MCF 10A (cell line): ENCODE measurements around the gene RTN4IP1. TPM values are rescaled to one million over a fixed set of nuclear protein-coding genes. Genes with fewer than 3 reads are reported as not detected.
"Not testable (repeated sequence)": the region's sequence is repeated elsewhere in the genome, so short reads cannot be mapped to it uniquely, and the experiment has no call there.

Experiments used
- BruUV-seq: library from RNA; stranded (reverse); fragments of 400-500 nt; replicated peaks from 2 replicates; lab custom pipeline; 2021; lab: Mats Ljungman, UMichigan
- CTCF ChIA-PET: fragments of 300-600 bp; sonication (Branson Sonifier 250); formaldehyde crosslinking; extraction: SDS; loops from one replicate; lab custom pipeline; 2021; ENCODE audit warnings: antibody characterized with exemption, inconsistent platforms; lab: Yijun Ruan, JAX
- POLR2A ChIA-PET: fragments of 300-600, 350-650 bp; sonication (Branson Sonifier 250); formaldehyde crosslinking; extraction: SDS; loops from one replicate; lab custom pipeline; 2020; ENCODE audit warnings: antibody characterized with exemption, inconsistent platforms; lab: Yijun Ruan, JAX
- DNase-seq: peaks from one replicate; pipeline ENCODE4 v3.0.0-alpha.2; 2018; ENCODE audit not compliant: unreplicated experiment
- H3K27ac Mint-ChIP-seq: one replicate; pipeline ENCODE4 v1.8.0; 2022; ENCODE audit warnings: mild to moderate bottlenecking, low read depth, mixed read lengths; ENCODE audit not compliant: unreplicated experiment
- H3K27me3 Mint-ChIP-seq: one replicate; pipeline ENCODE4 v1.8.0; 2022; ENCODE audit warnings: mixed read lengths; ENCODE audit not compliant: insufficient read depth, unreplicated experiment
- H3K36me3 Mint-ChIP-seq: one replicate; pipeline ENCODE4 v1.8.0; 2022; ENCODE audit warnings: mild to moderate bottlenecking, moderate library complexity, mixed read lengths; ENCODE audit not compliant: insufficient read depth, unreplicated experiment
- H3K4me1 Mint-ChIP-seq: one replicate; pipeline ENCODE4 v1.8.0; 2022; ENCODE audit warnings: mixed read lengths; ENCODE audit not compliant: insufficient read depth, unreplicated experiment
- H3K4me3 Mint-ChIP-seq: one replicate; pipeline ENCODE4 v1.8.0; 2022; ENCODE audit warnings: mild to moderate bottlenecking, moderate library complexity, mixed read lengths; ENCODE audit not compliant: unreplicated experiment
- H3K9me3 Mint-ChIP-seq: one replicate; pipeline ENCODE4 v1.8.0; 2022; ENCODE audit warnings: mixed read lengths; ENCODE audit not compliant: unreplicated experiment
- intact Hi-C: fragments of 100-400 bp; cut with micrococcal nuclease; formaldehyde crosslinking; loops from 2 replicates; pipeline ENCODE4 v1.14.1; 2022
- total RNA-seq: library from RNA; stranded (reverse); gene quantifications from 2 replicates; pipeline ENCODE4 v1.2.3, GENCODE V29; 2022
- TF ChIP-seq, protein P1 (sequence below): fragments of 200-600 bp; IDR thresholded peaks from one replicate; pipeline ENCODE4 v1.8.0; 2022; ENCODE audit warnings: antibody characterized with exemption, mild to moderate bottlenecking; ENCODE audit not compliant: unreplicated experiment

Gene RTN4IP1
- total RNA-seq, 1 experiment from 2014 or later = 6.5 TPM

DNA sequence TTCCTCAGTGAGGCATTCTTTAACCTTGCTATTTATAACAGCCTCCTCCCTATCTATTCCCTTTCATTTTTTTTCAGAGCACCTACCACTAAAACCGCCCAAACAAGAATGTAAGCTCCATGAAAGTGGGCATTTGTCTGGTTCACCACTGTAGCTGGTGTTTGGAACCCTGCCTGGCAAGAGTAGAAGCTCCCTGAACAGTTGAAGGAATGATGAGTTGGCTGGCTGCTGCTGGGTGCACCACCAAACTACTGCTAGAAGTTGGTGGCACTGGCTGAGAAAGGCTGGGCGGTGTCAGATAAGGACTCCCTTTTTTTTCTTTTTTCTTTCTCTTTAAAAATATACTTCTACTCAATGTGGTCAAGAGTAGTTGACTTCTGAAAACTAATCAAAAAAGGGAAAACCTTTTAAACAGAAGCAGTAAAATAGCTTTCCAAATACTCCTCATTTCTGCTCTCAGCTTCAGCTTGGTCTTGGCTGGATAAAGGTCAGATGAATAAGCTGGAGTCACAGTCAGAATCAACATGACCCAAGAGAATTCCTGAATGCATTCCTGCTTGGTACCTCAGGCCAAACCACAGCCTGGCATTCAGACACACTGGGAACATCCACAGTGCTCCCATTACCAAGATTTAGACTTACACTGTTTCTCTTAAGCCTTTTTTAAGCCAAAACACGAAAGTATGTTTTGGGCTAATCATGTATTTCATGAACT, 38.0 kb downstream of the RTN4IP1 start:
- Mint-ChIP-seq H3K36me3 (no peaks in the 10 kb centered on the region), H3K9me3 (no peaks in the 10 kb centered on the region), H3K27ac (peak overlapping the region; percentile 33), H3K4me3 (no peak overlapping the region), H3K27me3 (no peaks in the 10 kb centered on the region), H3K4me1 (peaks cover 6% of the 10 kb centered on the region)
- no TSS peak for BruUV-seq
- ChIA-PET CTCF (interaction anchor here (0.6 to 1.5 kb wide), 7 partner anchors 11 to 406 kb away, joined by 3 to 6 read pairs (median 4); no protein-coding TSS in a partner anchor), POLR2A (no interaction called here)
- peak; percentile 38 for DNase-seq
- intact Hi-C loops = no loop called here
- TF ChIP-seq, protein P1, sequence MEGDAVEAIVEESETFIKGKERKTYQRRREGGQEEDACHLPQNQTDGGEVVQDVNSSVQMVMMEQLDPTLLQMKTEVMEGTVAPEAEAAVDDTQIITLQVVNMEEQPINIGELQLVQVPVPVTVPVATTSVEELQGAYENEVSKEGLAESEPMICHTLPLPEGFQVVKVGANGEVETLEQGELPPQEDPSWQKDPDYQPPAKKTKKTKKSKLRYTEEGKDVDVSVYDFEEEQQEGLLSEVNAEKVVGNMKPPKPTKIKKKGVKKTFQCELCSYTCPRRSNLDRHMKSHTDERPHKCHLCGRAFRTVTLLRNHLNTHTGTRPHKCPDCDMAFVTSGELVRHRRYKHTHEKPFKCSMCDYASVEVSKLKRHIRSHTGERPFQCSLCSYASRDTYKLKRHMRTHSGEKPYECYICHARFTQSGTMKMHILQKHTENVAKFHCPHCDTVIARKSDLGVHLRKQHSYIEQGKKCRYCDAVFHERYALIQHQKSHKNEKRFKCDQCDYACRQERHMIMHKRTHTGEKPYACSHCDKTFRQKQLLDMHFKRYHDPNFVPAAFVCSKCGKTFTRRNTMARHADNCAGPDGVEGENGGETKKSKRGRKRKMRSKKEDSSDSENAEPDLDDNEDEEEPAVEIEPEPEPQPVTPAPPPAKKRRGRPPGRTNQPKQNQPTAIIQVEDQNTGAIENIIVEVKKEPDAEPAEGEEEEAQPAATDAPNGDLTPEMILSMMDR = no peak

DNA sequence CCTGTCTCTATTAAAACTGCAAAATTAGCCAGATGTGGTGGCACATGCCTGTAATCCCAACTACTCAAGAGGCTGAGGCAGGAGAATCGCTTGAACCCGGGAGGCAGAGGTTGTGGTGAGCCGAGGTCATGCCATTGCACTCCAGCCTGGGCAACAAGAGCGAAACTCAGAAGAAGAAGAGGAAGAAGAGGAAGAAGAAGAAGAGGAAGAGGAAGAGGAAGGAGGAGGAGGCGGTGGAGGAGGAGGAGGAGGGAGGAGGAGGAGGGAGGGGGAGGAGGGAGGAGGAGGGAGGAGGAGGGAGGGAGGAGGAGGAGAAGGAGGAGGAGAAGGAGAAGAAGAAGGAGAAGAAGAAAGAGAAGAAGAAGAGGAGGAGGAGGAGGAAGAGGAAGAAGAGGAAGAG, 40.4 kb downstream of the RTN4IP1 start:
- DNase-seq, H3K27me3 Mint-ChIP-seq, POLR2A ChIA-PET, intact Hi-C loops, H3K36me3 Mint-ChIP-seq, H3K4me1 Mint-ChIP-seq, H3K27ac Mint-ChIP-seq, BruUV-seq, H3K9me3 Mint-ChIP-seq, H3K4me3 Mint-ChIP-seq: not testable (repeated sequence)
- CTCF ChIA-PET = interaction anchor here (0.5 kb wide), 1 partner anchor 133 kb away, joined by 3 read pairs; no protein-coding TSS in a partner anchor

DNA sequence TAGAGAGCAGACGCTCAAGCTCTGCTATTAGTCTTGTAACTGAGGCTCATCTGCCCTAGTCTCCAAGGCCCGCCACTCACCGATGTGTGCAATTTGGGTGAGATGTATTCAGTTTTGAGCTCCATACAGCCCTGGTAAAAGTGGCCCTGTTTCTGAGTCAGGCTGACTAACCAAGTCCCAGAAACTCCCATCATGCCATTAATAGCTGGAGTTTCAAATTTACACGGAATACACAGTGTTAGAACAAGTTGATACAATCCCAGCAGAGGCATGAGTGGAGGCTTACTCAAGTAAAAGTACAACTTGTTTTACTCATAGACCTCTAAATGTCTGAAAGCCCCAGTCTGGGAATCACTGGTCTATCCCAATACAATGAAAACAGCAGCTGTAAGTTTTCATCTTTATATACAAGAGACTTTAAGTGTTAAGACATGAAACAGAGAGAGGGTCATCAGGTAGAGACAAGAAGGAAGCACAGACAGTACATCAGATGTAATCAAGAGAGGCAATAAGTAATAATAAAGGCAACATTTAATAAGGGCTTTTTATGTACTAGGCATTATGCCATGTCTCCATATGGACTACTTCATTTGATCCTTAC, 42.4 kb downstream of the RTN4IP1 start:
- no peak for DNase-seq
- no TSS peak for BruUV-seq
- TF ChIP-seq, protein P1 = no peak

DNA sequence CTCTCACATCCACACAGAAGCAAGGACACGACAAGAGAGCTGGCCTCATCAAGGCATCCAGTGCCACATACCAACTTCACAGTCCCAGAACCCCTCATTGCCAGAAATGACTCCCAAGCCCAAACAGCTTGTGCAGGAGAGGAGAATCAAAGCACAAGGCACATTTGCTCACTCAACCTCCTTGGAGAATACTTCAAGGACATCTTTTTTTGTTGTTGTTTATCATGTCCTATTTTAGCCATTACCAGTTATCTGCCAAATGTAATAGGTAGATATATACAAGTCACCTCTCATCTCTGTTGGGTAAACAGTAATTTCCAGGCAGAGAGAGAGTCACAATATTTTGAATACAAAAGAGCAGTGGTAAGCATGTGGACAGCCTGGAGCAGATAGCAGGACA, 47.8 kb downstream of the RTN4IP1 start:
- DNase-seq = no peak
- Mint-ChIP-seq H3K4me1 (no peaks in the 10 kb centered on the region), H3K36me3 (peaks cover 23% of the 10 kb centered on the region), H3K4me3 (no peak overlapping the region), H3K27me3 (no peaks in the 10 kb centered on the region), H3K27ac (peak overlapping the region; percentile 5), H3K9me3 (no peaks in the 10 kb centered on the region)
- TF ChIP-seq, protein P1 = no peak
- ChIA-PET POLR2A (interaction anchor here (0.7 kb wide), 1 partner anchor 13 kb away, joined by 3 read pairs; no protein-coding TSS in a partner anchor), CTCF (interaction anchor here (1.8 kb wide), 1 partner anchor 108 kb away, joined by 4 read pairs; no protein-coding TSS in a partner anchor)
- intact Hi-C loops = no loop called here
- BruUV-seq = no TSS peak

More for the DNA sequence above, 42.4 kb downstream of the RTN4IP1 start:
- H3K36me3 Mint-ChIP-seq = peaks cover 10% of the 10 kb centered on the region
- no peaks in the 10 kb centered on the region for H3K9me3 Mint-ChIP-seq
- intact Hi-C loops = no loop called here
- CTCF ChIA-PET = interaction anchor here (0.5 to 1.0 kb wide), 3 partner anchors 21 to 396 kb away, joined by 3 to 6 read pairs (median 4); no protein-coding TSS in a partner anchor
- POLR2A ChIA-PET = no interaction called here
- no peak overlapping the region for H3K4me3 Mint-ChIP-seq
- H3K27me3 Mint-ChIP-seq = no peaks in the 10 kb centered on the region
- peaks cover 6% of the 10 kb centered on the region for H3K4me1 Mint-ChIP-seq
- H3K27ac Mint-ChIP-seq = no peak overlapping the region
